ENCODE results near the gene STYK1.

- TF ChIP-seq ZNF384 (IDR thresholded peaks at IDR 0.05), result no peak
- no peak for TF ChIP-seq SP1 (IDR thresholded peaks at IDR 0.05)
- TF ChIP-seq LEF1 (IDR thresholded peaks at IDR 0.05; ENCODE audit: borderline replicate concordance), result no peak
- no peak for TF ChIP-seq ELF4 (IDR thresholded peaks at IDR 0.05)
- TF ChIP-seq FOXA1 (IDR thresholded peaks at IDR 0.05), result no peak
- TF ChIP-seq BHLHE40 (IDR thresholded peaks at IDR 0.05; ENCODE audit: borderline replicate concordance), result no peak
- TF ChIP-seq L3MBTL2 (conservative IDR thresholded peaks at IDR 0.05), result no peak
- TF ChIP-seq FOXM1 (IDR thresholded peaks at IDR 0.05; ENCODE audit: borderline replicate concordance), result no peak
- TF ChIP-seq HDGF (IDR thresholded peaks at IDR 0.05; ENCODE audit: borderline replicate concordance), result no peak
- TF ChIP-seq SUZ12 (IDR thresholded peaks at IDR 0.05), result no peak
These were observed 48.7 kb upstream of the STYK1 start for GRCh38 chr12:10722502-10722904.
